K562 (cell line): ENCODE results near the gene FPGS. TPM values are rescaled to one million over a fixed set of nuclear protein-coding genes. Genes with fewer than 3 reads are reported as not detected.

ENCODE experiments used
- BCOR ChIP-seq: fragments of 450-650 bp; IDR thresholded peaks from 2 replicates; pipeline ENCODE4 v1.6.1; 2016
- CAMTA2 ChIP-seq: fragments of 250-450 bp; sonication (Bioruptor Pico); conservative IDR thresholded peaks from 2 replicates; pipeline ENCODE4 v1.5.1; 2022
- CREB5 ChIP-seq: fragments of 250-450 bp; sonication (Bioruptor Pico); IDR thresholded peaks from 2 replicates; pipeline ENCODE4 v1.5.0; 2020; ENCODE audit warnings: mild to moderate bottlenecking
- KHSRP ChIP-seq: fragments of 450-650 bp; IDR thresholded peaks from 2 replicates; pipeline ENCODE4 v1.6.1; 2017
- MYC ChIP-seq, 2 experiments: fragments of 250-450 bp in 1 of 2; sonication (Bioruptor Pico) in 1 of 2; IDR thresholded peaks; 2 replicates each; pipeline versions ENCODE4 v1.5.1 to v1.6.1; 2012 to 2021; ENCODE audit warnings: low read depth in 2 of 2, borderline replicate concordance in 1 of 2, improper control_type of control experiment in 1 of 2, low read length in 1 of 2, mild to moderate bottlenecking in 1 of 2, moderate library complexity in 1 of 2
- NONO ChIP-seq, 2 experiments: fragments of 200-400 bp in 1 of 2; fragments of 450-650 bp in 1 of 2; formaldehyde crosslinking in 1 of 2; IDR thresholded peaks; 2 replicates each; pipeline ENCODE4 v1.6.1; 2017; ENCODE audit warnings: low read depth in 2 of 2, mild to moderate bottlenecking in 2 of 2, moderate library complexity in 2 of 2, low read length in 1 of 2
- POLR2B ChIP-seq: fragments of 450-650 bp; IDR thresholded peaks from 2 replicates; pipeline ENCODE4 v1.6.1; 2018; ENCODE audit warnings: low read depth; ENCODE audit not compliant: partially characterized antibody
- PRDM10 ChIP-seq: fragments of 450-650 bp; IDR thresholded peaks from 2 replicates; pipeline ENCODE4 v1.6.1; 2018; ENCODE audit not compliant: partially characterized antibody
- RBM15 ChIP-seq: fragments of 200-400 bp; formaldehyde crosslinking; IDR thresholded peaks from 2 replicates; pipeline ENCODE4 v1.6.1; 2018; ENCODE audit warnings: mild to moderate bottlenecking, low read length, moderate library complexity; ENCODE audit not compliant: insufficient read depth
- SIRT6 ChIP-seq: IDR thresholded peaks from one replicate; pipeline ENCODE4 v1.6.1; 2012; ENCODE audit warnings: low read depth, mild to moderate bottlenecking, control low read depth, inconsistent platforms, low read length, moderate library complexity
- SMARCA5 ChIP-seq: fragments of 450-650 bp; IDR thresholded peaks from 2 replicates; pipeline ENCODE4 v1.6.1; 2016
- STAG1 ChIP-seq: sonication (generic); formaldehyde crosslinking; IDR thresholded peaks from 2 replicates; pipeline ENCODE4 v1.5.0; 2020; ENCODE audit warnings: missing genetic modification reagents, borderline replicate concordance
- TCF7L2 ChIP-seq: fragments of 150-350 bp; IDR thresholded peaks from 2 replicates; pipeline ENCODE4 v1.6.1; 2016; ENCODE audit warnings: low read depth, mild to moderate bottlenecking, low read length, moderate library complexity
- ZBTB34 ChIP-seq: fragments of 250-450 bp; sonication (Bioruptor Pico); IDR thresholded peaks from 2 replicates; pipeline ENCODE4 v1.8.0; 2021; ENCODE audit warnings: mild to moderate bottlenecking, moderate library complexity
- ZEB2 ChIP-seq: fragments of 450-650 bp; IDR thresholded peaks from 2 replicates; pipeline ENCODE4 v1.6.1; 2016
- ZNF174 ChIP-seq: fragments of 250-450 bp; sonication (Bioruptor Pico); IDR thresholded peaks from 2 replicates; pipeline ENCODE4 v1.4.0; 2020; ENCODE audit warnings: mild to moderate bottlenecking
- ZNF766 ChIP-seq: fragments of 200-800 bp; sonication (Bioruptor generic); conservative IDR thresholded peaks from 2 replicates; pipeline ENCODE4 v1.6.1; 2016; ENCODE audit warnings: missing genetic modification characterization, missing compliant biosample characterization
- polyA plus RNA-seq, 8 experiments: library from polyadenylated mRNA; depleted of rRNA in 4 of 8; stranded (reverse) in 5 of 8; unstranded in 3 of 8; fragments of >200 nt; fragmentation: Nextera tagmentation in 2 of 8; fragmentation: Illumina TruSeq in 1 of 8; extraction: Ambion mirVana in 2 of 8; extraction: Trizol in 1 of 8; gene quantifications; 2 replicates each; pipeline versions ENCODE4 v1.2.1 to v1.2.3, GENCODE V29; 2011 to 2014; ENCODE audit warnings: inconsistent platforms in 1 of 8, missing spikeins in 1 of 8
- total RNA-seq, 7 experiments: library from RNA; depleted of rRNA in 6 of 7; stranded (reverse); fragments of >200 nt in 6 of 7; fragmentation: Illumina TruSeq in 2 of 7; extraction: Trizol in 2 of 7; gene quantifications; 2 replicates each; pipeline versions ENCODE4 v1.2.1 to v1.2.3, GENCODE V29; 2011 to 2021; ENCODE audit warnings: low replicate concordance in 1 of 7
- TF ChIP-seq, protein P1 (sequence below): fragments of 250-450 bp; sonication (Bioruptor Pico); IDR thresholded peaks from 2 replicates; pipeline ENCODE4 v1.4.0; 2020; ENCODE audit warnings: mild to moderate bottlenecking, moderate library complexity
- TF ChIP-seq, protein P2 (sequence below), 2 experiments: fragments of 450-650 bp in 1 of 2; sonication (generic) in 1 of 2; formaldehyde crosslinking; conservative IDR thresholded peaks; 2 replicates each; pipeline versions ENCODE4 v1.4.0 to v1.8.1; 2020 to 2022; ENCODE audit warnings: mild to moderate bottlenecking in 1 of 2, missing genetic modification reagents in 1 of 2

Gene FPGS
- total and polyA plus RNA-seq, 9 of the 15 experiments (the other 6 are each of a cell fraction or from before 2014, with no cell fraction given), result 0.84 to 86.4 (median 59.2) TPM

GRCh38 chr9:127825319-127826051, 22.8 kb downstream of the FPGS start (continued):
- TF ChIP-seq PRDM10 (peak; percentile 5), CREB5 (CRISPR knock-in tag) (no peak), ZEB2 (0 out of 2 replicates have a peak, but pooled peaks have one; percentile 31), ZBTB34 (CRISPR knock-in tag) (no peak), ZNF766 (CRISPR knock-in tag) (0 out of 2 replicates have a peak, but pooled peaks have one; percentile 31), SMARCA5 (no peak), KHSRP (no peak), RBM15 (no peak), ZNF174 (CRISPR knock-in tag) (no peak), MYC (IDR thresholded peaks at IDR 0.05; ENCODE audit: low read depth, low read length) (peak; percentile 64), MYC (CRISPR knock-in tag; IDR thresholded peaks at IDR 0.05; ENCODE audit: borderline replicate concordance, low read depth) (no peak), BCOR (no peak), CAMTA2 (CRISPR knock-in tag) (no peak), TCF7L2 (no peak), STAG1 (CRISPR knock-in tag) (no peak), NONO (IDR thresholded peaks at IDR 0.05; ENCODE audit: low read depth in 2 of 2, low read length in 1 of 2) (peak in 1 of 2 experiments; percentile 62; a peak in 2 of 4 replicates), SIRT6 (no peak), POLR2B (no peak)
- TF ChIP-seq, protein P1, sequence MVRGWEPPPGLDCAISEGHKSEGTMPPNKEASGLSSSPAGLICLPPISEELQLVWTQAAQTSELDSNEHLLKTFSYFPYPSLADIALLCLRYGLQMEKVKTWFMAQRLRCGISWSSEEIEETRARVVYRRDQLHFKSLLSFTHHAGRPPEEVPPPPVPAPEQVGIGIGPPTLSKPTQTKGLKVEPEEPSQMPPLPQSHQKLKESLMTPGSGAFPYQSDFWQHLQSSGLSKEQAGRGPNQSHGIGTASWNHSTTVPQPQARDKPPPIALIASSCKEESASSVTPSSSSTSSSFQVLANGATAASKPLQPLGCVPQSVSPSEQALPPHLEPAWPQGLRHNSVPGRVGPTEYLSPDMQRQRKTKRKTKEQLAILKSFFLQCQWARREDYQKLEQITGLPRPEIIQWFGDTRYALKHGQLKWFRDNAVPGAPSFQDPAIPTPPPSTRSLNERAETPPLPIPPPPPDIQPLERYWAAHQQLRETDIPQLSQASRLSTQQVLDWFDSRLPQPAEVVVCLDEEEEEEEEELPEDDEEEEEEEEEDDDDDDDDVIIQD, result no peak
- TF ChIP-seq, protein P2, sequence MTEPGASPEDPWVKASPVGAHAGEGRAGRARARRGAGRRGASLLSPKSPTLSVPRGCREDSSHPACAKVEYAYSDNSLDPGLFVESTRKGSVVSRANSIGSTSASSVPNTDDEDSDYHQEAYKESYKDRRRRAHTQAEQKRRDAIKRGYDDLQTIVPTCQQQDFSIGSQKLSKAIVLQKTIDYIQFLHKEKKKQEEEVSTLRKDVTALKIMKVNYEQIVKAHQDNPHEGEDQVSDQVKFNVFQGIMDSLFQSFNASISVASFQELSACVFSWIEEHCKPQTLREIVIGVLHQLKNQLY (CRISPR knock-in tag; conservative IDR thresholded peaks at IDR 0.05), result no peak
